NCI-H446 treated with DMSO at 0.1 percent for 48 hours (cell line): ENCODE data around the gene GMPR2.
"Not testable (repeated sequence)": the region's sequence is repeated elsewhere in the genome, so short reads cannot be mapped to it uniquely, and the experiment has no call there.

Source experiments
- DNase-seq: peaks from one replicate; lab custom pipeline; 2025; lab: John Stamatoyannopoulos, UW

GMPR2 gene

DNA sequence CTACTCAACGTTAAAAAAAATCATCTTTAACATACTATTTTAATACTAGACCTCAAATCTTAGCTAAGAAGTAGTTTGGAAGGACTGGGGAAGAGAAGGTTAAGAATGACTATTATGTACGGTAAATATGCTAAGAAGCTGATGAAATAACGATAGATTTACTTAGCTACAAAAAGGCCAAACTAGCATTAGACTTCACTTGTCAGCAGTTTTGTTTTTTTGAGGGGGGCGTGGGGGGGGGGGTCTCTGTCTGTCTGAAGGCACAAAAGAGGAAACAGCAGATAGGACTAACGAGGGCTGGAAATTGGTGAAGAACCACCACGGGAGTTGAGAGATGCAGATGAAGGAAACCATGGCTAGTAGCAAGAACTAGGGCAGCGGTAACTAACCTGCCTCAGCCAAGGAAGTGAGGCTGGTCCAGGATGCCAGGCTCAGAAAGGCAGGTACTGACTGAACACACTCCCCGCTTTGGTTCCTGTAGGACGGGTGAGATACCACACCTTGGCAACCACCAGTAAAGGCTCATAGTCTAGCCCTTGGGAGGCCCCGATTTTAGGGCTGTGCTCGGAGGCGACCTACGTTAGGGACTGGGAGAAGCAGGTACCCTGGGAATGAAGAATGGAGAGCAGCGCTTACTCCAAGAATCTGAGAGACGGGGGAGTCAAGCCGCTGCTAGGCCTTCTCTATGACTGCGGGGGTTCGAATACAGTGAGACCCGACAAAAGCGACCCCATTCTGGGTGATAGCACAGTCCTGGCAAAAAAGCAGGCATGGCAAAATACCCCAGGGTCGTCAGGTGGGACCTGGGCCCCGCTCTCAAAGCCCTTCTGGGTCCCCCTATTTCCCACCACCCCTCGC, 1.2 kb upstream of the GMPR2 start:
- no peak for DNase-seq

DNA sequence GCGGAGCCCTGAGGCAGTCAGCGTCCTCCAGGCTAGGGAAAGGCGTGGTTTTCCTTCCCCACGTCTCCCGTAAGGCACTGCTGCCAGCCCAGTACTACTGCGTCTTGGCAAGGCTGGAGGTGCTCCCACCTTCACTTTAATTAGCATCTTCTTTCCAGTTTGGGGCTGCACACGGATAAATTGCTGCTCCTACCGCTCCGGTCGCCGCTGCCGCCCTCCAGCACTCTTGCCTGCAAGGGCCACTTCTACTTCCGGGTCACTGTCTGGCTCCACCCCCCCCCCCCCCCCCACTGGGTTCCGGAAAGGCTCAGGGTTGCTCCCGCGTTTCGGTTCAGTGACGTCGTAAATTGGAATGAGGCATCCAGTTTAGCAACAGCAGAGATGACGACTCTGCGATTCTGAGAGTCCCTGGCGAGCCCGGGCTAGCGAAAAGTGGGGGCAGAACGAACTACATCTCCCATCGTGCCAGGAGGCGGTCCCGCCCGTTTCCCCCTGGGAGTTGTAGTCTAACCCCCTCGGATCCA, 546 bp upstream of the GMPR2 start, which contains the start of gene NEDD8:
Gene NEDD8, minus strand, starts transcription at position 247 of the 524 bp plus-strand sequence. Its CDS starts 100 bp downstream, at position 147.
- DNase-seq: peak; percentile 95

DNA sequence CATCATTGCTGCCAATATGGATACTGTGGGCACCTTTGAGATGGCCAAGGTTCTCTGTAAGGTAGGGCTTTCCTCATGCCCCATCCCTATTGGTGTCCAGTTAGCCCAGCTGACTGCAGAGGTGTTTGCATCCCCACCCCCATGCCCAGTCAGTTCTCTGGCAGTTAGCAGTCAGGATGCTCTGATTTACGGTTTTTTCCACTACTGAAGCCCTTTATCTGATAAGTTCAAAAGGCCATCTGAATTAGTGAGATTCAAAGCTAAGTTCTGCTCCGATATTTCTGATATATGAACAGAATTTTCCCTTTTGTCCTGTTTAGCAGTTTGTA, 773 bp downstream of the GMPR2 start:
- DNase-seq: no peak

DNA sequence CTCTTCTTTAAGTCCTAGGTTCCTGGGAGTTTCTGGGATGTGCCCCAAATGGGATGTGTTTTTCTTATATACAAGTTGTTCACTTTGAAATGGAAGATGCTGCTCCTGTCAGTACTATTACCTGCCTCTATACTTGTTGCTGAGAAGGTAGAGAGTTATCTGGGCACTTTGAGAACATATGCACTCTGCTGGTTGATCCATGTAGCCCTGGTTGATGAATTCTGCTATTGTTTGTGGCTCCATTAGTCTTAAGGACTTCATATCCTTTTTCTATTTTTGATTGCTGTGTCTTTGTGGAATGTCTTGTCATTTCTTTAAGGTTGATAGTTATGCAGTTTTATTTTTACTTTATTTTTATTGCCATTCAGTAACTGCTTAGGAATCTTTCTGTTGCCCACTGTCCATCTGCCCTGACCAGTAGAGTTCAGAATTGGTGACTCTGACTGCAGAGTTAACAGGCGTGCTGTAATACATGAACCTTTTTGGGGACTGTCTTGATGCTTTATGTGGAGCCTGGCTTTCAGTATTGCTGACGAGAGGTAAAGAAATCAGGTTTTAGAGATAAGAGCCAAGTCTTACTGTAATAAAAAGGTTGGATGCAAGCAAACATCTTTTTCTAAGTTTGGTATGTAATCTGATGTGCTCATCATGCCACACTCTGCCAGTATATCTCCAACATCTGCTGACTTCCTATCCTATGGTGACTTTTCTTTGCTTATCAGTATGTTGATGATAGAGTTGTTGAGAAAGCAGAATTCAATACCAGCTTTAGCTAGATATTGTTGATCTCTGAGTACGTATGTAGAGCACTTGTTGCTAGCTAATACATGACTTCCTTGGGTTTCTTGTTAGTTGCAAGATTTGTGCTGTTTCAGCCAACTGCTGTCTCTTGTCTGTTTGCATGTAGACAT, 1.6 kb downstream of the GMPR2 start:
- DNase-seq: no peak

DNA sequence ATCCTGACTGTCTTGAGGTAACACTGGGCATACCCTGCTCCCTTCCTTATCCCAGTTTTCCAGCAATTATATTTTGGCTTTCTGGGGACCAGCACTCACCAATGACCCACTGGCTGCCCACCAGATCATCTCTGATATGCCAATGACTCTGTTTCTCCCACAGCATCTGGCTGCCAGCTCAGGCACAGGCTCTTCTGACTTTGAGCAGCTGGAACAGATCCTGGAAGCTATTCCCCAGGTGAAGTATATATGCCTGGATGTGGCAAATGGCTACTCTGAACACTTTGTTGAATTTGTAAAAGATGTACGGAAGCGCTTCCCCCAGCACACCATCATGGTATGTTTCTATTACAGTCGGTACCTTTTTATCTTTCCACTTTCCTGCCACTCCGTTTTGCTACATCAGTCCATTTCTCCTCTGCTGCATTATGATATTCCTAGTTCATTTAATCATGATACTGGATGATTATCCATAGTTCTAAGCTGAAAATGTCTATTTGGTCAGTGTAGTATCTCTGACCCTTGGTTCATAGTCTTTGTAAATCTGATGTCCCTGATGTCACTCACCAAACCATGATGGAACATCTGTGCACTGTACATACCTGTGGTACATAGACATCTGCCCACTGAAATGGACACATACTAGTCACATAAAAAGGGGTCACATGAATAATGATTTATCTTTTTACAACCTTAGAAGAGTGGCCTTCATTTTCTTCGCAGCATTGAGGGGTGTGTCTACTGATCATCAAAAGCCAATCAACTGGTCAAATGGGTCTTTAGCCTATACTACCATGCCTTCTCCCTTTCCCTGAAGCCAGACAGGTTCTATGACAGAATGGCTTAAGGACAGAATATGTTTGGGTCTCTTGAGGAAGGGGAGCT, 3.3 kb downstream of the GMPR2 start:
- no peak for DNase-seq

DNA sequence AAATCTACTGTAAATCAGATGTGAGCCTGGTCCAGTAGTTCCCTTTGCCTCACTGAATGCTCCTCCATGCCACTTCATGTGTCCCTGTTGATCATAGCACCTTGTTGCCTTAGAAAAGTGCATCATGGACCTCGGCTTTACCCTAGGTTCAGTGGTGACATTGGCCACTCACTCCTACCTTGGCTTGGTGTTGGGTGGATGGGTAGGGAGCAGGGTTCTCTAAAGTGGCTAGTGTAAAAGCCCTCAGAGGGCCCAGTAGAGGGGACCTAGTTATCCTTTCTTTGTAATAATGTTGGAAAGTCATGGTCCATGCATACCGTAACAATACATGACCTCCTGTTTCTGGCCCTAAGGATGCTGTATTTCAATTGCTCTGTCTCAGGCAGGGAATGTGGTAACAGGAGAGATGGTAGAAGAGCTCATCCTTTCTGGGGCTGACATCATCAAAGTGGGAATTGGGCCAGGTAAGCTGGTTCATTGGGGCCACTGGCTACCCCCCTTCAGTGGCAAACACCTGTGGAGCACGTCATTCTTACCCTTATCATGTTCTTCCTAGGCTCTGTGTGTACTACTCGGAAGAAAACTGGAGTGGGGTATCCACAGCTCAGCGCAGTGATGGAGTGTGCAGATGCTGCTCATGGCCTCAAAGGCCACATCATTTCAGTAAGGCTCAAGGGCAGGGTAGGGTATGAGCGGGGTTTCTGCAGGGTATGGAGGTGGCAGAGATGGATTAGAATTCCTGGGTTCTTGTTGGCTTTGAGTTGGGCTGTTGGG, 4.1 kb downstream of the GMPR2 start:
- DNase-seq: no peak

DNA sequence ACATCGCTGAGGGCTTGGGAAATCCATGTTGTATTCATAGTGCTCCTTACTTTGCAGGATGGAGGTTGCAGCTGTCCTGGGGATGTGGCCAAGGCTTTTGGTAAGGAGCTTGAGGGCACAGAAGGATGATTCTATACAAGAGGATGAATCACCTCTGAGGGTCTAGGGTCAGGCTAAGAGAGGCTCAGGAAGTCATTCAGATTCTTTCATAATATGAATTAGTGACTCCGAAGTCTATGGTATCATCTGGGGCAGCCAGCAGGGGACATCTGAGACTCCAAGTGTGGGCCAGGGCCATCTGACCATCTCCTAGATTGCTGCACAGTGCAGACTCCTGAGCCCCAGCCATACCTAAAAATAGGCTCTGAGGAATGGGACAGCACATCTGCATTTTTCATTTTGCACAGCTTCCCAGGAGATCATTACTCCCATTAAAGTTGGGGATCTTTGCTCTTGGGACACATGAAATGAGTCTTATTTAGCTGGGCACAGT, 4.8 kb downstream of the GMPR2 start:
- DNase-seq: no peak

DNA sequence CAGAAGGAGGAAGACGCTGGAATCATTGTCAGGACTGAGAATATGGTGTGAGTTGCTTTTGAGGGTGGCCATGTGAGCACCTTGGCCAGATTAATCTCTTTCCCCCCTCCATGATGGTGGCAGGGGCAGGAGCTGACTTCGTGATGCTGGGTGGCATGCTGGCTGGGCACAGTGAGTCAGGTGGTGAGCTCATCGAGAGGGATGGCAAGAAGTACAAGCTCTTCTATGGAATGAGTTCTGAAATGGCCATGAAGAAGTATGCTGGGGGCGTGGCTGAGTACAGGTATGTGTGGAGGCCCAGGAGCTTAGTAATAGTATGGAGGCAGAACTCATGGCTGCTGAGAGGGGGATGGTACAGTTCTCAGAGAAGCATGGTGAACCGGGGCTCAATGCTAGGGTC, 5.4 kb downstream of the GMPR2 start:
- no peak for DNase-seq

DNA sequence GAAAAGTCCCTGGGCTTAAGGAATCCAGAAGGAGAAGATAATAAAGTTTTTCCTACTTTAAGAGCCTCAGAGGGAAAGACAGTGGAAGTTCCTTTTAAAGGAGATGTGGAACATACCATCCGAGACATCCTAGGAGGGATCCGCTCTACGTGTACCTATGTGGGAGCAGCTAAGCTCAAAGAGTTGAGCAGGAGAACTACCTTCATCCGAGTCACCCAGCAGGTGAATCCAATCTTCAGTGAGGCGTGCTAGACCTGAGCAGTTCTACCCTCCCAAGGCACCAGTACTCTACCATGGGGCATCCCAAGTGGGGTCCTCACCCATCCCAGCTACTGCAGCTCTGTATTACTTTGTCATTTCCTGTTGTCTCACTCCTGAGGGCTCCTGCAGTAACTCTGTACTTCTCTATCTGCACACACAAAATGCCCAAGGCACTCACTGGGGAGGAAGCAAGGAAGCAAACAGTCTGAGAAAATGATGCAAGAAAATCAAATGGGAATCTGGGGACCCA, 5.9 kb downstream of the GMPR2 start:
- DNase-seq: no peak

DNA sequence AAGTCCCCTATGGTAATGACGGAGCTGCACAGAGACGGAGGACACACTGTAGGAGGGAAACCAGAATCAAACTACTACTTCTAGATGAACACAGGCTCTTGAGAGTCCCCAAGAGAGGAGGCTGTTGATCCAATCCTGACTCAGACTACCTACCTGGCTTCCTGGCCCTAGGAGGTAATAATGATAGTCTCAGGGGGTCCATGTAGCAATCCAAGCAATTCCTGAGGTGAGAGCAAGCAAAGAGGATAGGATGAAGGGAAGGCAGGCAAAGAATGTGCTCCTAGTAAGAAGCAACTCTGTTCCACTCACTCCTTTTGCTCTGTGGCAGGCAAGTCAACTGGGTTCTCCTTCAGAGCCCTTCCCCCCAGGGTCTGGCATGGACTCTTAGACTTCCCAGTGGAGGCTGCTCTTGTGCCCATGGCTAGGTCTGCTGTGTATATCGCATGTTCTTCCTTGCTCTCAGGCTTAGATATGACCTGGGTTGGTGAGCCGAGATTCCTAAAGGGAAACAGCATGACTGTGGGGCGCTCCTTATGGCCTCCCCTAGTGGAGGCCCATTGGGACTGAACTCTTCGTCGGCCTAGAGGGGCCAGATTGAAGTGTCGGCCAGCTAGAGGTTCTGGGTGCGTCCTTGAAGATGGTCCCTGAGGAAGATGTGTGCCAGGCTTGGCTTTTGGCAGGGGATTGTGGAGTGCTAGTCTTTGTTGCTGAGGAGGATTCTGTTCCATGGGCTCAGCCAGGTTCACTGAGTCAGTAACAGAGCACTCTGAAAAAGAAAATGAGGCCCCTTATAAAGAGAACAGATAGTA, 7.6 kb downstream of the GMPR2 start:
- no peak for DNase-seq

DNA sequence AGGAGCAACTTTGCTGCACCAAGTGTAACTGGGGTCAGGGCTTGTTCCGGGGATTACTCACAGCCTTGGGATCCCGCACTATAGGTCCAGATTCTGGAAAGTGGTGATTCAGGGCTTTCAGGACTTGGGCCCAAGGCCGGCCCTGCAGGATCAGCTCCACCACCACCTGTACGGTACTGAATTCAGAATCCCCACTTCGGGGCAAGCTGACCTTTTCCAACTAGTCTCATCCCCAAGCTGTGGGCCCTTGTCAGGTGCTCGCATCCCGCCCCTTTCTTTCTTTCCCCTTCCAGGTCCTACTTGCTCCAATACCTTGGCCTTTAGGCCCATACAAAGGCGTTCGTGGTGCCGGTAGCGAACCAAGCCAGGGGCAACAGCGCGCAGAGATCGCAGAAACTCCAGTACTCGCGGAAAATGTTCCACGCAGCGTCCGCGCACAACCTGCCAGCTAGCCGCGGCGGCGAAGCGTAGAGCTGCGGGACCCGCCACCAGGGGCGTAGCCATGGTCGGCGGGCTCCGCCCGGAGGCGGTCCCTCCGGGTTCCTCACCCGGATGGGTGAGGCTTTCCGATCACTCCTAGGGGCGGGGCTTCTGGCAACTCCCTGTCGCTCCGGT, 9.2 kb downstream of the GMPR2 start:
- DNase-seq: peak; percentile 95

DNA sequence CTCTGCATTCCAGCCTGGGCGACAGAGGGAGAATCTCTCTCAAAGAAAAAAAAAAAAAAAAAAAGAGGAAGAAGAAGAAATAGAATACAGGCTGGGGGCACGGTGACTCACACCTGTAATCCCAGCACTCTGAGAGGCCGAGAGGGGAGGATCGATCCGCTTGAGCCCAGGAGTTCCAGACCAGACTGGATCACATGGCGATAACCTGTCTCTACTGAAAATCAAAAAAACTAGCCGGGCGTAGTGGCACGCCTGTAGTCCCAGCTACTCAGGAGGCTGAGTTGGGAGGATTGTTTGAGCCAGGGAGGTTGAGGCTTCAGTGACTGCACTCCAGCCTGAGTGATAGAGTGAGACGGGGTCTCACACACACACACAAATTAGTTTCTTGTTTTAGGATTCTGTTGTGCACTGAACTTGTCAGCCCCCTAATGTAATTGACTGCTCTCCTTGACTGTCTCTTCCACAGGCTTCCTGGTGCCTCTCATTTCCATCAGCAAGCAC, 10.7 kb downstream of the GMPR2 start:
- DNase-seq: no peak

DNA sequence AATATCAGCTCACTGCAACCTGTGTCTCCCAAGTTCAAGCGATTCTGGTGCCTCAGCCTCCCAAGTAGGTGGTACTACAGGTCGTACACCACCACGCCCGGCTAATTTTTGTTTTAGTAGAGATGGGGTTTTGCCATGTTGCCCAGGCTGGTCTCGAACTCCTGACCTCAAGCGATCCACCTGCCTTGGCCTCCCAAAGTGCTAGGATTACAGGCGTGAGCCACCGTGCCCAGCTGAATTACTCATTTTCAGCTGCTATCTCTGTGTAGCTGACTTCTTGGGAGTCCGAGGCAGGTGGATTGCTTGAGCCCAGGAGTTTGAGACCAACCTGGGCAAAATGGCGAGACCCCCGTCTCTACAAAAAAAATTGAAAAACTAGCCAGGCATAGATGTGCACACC, 12.6 kb downstream of the GMPR2 start:
- not testable (repeated sequence) for DNase-seq

DNA sequence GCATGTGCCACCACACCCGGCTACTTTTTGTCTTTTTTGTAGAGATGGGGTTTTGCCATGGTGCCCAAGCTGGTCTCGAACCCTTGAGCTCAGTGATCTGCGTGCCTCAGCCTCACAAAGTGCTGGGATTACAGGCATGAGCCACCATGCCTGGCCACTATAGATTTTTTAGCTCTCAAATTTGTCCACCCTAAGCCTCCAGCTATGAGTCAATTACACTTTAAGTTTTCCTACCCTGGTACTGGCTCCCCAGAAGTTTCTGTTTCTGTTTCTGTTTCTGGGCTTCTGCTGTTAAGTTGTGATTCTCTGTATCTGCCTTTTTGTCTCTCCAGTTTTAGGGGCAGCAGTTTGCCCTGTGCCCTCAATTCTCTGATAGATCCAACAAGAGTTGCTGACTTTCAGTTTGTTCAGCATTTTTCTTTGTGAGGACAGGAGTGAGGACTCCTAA, 14.1 kb downstream of the GMPR2 start:
- DNase-seq: no peak

DNA sequence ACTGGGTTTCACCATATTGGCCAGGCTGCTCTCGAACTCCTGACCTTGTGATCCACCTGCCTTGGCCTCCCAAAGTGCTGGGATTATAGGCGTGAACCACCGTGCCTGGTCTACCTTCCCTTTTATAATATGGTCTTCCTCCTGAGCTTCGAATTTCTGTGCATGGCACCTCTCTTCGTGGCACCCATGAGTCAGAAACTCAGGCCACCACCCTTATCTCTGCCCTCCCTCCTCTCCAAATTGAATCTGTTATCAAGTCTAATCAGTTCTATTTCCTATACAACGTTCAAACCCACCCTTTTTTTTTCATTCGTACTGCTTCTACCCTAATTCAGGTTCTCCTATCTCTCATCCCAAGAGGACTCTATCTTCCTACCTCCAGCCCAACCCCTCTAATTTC, 14.7 kb downstream of the GMPR2 start:
- no peak for DNase-seq

DNA sequence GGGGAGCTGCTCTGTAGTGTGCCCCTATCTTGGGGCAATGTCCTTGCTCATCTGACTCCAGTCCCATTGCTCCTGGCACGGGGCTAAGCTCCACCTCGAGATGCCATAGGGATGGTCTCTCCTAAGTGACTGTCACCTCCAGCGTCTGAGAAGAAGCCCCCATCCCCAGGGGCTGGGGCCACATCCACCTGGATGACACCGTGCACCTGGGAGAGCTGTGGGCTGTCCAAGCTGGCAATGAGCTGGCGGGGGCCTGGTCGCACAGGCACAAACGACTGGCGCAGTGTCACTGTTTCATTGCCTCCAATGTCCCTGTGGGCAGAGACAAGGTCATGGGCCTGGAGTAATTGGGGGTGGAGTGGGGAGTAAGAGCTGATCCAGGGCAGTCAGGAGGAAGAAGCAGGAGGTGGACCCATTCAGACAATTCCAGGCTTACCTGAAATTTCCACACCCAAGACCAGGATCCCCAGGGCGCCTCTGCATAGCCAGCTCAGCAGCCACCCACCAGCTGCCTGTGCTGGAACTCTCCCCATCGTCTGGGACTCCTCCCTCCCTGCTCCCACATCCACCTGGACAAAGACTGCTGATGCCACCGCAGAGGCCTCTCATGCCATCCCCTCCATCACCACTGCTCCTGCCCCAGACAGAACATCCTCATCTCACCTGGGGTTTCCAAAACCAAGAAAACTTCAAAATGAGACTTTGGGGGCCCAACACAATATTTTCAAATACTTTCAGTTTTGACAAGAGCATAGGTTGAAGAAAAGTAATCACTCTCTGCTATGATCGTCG, 16.7 kb downstream of the GMPR2 start:
- DNase-seq: no peak

DNA sequence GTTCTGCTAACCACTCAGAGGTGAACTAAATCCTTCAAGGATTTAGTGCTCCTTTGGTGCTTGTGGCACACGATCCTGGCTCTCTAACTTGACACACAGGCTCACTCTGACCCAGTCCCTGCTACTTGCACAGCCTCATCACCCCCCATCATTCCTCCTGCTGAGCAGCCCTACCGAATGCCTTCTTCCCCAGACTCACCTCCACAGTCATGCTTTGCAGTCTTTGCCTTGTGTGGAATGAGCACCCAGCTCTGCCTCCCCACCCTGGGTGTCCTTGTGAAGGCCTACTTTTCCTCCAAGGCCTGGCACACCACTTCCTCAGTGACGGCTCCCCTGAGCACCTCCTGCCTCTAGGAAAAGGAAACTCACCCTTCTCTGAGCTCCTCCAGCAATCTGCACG, 17.6 kb downstream of the GMPR2 start:
- no peak for DNase-seq

DNA sequence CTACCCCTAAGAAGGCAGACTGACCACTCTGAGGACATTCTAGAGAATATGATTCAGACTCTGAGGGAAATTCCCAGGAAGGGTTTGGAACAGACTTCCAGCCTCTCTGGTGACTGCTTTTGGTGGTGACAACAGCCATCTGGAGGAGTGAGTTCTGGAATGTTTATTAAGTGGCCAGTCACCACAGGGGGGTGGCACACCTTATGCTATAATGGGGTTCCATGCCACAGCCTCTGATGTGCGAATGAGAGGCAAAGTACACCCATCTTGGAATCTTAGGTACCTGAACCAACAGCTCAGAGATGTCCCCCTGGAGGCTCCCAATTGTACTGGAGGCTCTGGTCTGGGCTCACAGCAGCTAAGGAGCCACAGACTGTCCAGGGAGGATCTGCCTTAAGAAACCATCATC, 19.2 kb downstream of the GMPR2 start:
- no peak for DNase-seq
